ENCODE measurements around the gene FLOT1. TPM values are rescaled to one million over a fixed set of nuclear protein-coding genes. Genes with fewer than 3 reads are reported as not detected.

FLOT1 gene
- total RNA-seq, 1 experiment from 2014 or later = 110 TPM

- POLR2A ChIA-PET = interaction anchor here (0.6 to 1.3 kb wide), 10 partner anchors 10 to 373 kb away, joined by 3 to 4 read pairs (median 3); partner anchors contain the start of gene MDC1
- Mint-ChIP-seq H3K4me3 (peak within 1 kb of the TSS; percentile 98), H3K27ac (peak within 1 kb of the TSS; percentile 95), H3K9me3 (no peaks in the 10 kb centered on the region), H3K36me3 (peaks cover 31% of the 10 kb centered on the region), H3K27me3 (ENCODE audit: low read depth) (peaks cover 5% of the 10 kb centered on the region; the same call in 1 of the 2 replicates), H3K4me1 (peaks cover 32% of the 10 kb centered on the region)
- DNase-seq (ENCODE audit: low spot score) (peak; percentile 82), ATAC-seq (peak; percentile 43)
- CTCF ChIA-PET = interaction anchor here (0.8 to 2.8 kb wide), 8 partner anchors 8 to 336 kb away, joined by 3 to 13 read pairs (median 4); no protein-coding TSS in a partner anchor
- TF ChIP-seq TEAD1 (CRISPR knock-in tag; IDR thresholded peaks at IDR 0.05) (peak; percentile 45; the same call in 1 of the 2 replicates), ERG (CRISPR knock-in tag; IDR thresholded peaks at IDR 0.05) (no peak), RORB (CRISPR knock-in tag; IDR thresholded peaks at IDR 0.05) (no peak), ETV6 (CRISPR knock-in tag; IDR thresholded peaks at IDR 0.05) (peak; percentile 79; the same call in 1 of the 2 replicates), SMAD3 (CRISPR knock-in tag; IDR thresholded peaks at IDR 0.05; ENCODE audit: borderline replicate concordance) (no peak), MAX (CRISPR knock-in tag; IDR thresholded peaks at IDR 0.05) (no peak), E2F4 (CRISPR knock-in tag; IDR thresholded peaks at IDR 0.05; ENCODE audit: borderline replicate concordance, low read depth) (no peak), CREB1 (CRISPR knock-in tag; IDR thresholded peaks at IDR 0.05) (no peak), RELA (CRISPR knock-in tag; IDR thresholded peaks at IDR 0.05; ENCODE audit: borderline replicate concordance) (no peak), NFYB (CRISPR knock-in tag; conservative IDR thresholded peaks at IDR 0.05; ENCODE audit: low read depth) (no peak), SP1 (CRISPR knock-in tag; conservative IDR thresholded peaks at IDR 0.05) (peak; percentile 90), ZNF121 (CRISPR knock-in tag; IDR thresholded peaks at IDR 0.05) (no peak), PRDM15 (CRISPR knock-in tag; IDR thresholded peaks at IDR 0.05) (0 out of 2 replicates have a peak, but pooled peaks have one; percentile 11), FOXK1 (CRISPR knock-in tag; IDR thresholded peaks at IDR 0.05) (peak; percentile 49; the same call in 1 of the 2 replicates), ZSCAN18 (CRISPR knock-in tag; IDR thresholded peaks at IDR 0.05) (no peak), NR3C1 (CRISPR knock-in tag; conservative IDR thresholded peaks at IDR 0.05; ENCODE audit: low read depth) (no peak), NFATC4 (CRISPR knock-in tag; IDR thresholded peaks at IDR 0.05) (no peak), FOXP4 (CRISPR knock-in tag; IDR thresholded peaks at IDR 0.05) (peak; percentile 60; the same call in 1 of the 2 replicates), GRHL2 (CRISPR knock-in tag; IDR thresholded peaks at IDR 0.05; ENCODE audit: insufficient replicate concordance, severe bottlenecking) (no peak), ELF4 (CRISPR knock-in tag; IDR thresholded peaks at IDR 0.05; ENCODE audit: low read depth) (0 out of 2 replicates have a peak, but pooled peaks have one; percentile 48), MYBL2 (CRISPR knock-in tag; IDR thresholded peaks at IDR 0.05) (peak; percentile 39; the same call in 1 of the 2 replicates), ZMAT4 (CRISPR knock-in tag; IDR thresholded peaks at IDR 0.05) (peak; percentile 39; the same call in 1 of the 2 replicates), KAT7 (CRISPR knock-in tag; IDR thresholded peaks at IDR 0.05; ENCODE audit: borderline replicate concordance) (no peak), CTCF (IDR thresholded peaks at IDR 0.05) (0 out of 2 replicates have a peak, but pooled peaks have one; percentile 17)
Observed at GRCh38 chr6:30744054-30744805, 1.7 kb upstream of the FLOT1 start, which contains the start of gene IER3. IER3 (minus strand) TSS chr6:30744547; CDS start chr6:30744518, 29 bp downstream.

Measured in WTC11 (cell line).